ENCODE results near the gene CNRIP1. TPM values are rescaled to one million over a fixed set of nuclear protein-coding genes. Genes with fewer than 3 reads are reported as not detected.

Gene CNRIP1
- total RNA-seq, 1 donor from 2014 or later: not detected

DNA sequence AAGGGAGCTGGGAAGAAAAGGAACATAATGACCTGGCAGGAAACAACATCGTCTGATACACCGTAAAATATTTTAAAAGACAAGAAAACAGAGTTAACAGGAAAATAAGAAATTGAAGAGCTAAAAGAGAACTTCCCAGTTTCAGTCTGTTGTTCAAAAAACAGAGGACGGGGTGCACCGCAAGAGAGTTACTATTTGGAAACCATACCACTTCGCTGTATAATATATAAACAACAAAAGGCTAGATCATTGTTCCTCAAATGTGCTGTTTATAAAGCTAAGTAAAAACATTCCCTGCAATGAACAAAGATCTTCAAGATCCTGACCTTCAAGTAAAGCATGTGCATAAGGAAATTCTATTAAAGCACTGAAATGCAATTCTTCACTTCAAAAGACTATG lies 69.6 kb downstream of the CNRIP1 start:
- H3K36me3 Mint-ChIP-seq (ENCODE audit: low read depth): peaks cover 22% of the 10 kb centered on the region
- H3K4me3 Mint-ChIP-seq: peak overlapping the region; percentile 89
- ChIA-PET POLR2A (interaction anchor here (0.6 to 2.5 kb wide), 6 partner anchors 8 to 93 kb away, joined by 3 to 11 read pairs (median 3); partner anchors contain the start of gene PNO1), CTCF (interaction anchor here (0.8 to 3.0 kb wide), 4 partner anchors 24 to 128 kb away, joined by 4 to 23 read pairs (median 4); no protein-coding TSS in a partner anchor)
- H3K27me3 Mint-ChIP-seq: no peaks in the 10 kb centered on the region
- no peak for ATAC-seq (ENCODE audit: low read depth)
- peak overlapping the region; percentile 92 for H3K27ac Mint-ChIP-seq
- DNase-seq: no peak
- TF ChIP-seq, protein P1, sequence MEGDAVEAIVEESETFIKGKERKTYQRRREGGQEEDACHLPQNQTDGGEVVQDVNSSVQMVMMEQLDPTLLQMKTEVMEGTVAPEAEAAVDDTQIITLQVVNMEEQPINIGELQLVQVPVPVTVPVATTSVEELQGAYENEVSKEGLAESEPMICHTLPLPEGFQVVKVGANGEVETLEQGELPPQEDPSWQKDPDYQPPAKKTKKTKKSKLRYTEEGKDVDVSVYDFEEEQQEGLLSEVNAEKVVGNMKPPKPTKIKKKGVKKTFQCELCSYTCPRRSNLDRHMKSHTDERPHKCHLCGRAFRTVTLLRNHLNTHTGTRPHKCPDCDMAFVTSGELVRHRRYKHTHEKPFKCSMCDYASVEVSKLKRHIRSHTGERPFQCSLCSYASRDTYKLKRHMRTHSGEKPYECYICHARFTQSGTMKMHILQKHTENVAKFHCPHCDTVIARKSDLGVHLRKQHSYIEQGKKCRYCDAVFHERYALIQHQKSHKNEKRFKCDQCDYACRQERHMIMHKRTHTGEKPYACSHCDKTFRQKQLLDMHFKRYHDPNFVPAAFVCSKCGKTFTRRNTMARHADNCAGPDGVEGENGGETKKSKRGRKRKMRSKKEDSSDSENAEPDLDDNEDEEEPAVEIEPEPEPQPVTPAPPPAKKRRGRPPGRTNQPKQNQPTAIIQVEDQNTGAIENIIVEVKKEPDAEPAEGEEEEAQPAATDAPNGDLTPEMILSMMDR (IDR thresholded peaks at IDR 0.05): no peak
- peaks cover 32% of the 10 kb centered on the region for H3K4me1 Mint-ChIP-seq
- intact Hi-C loops (cut with micrococcal nuclease): loop anchor here (2.0 to 5.0 kb wide), 3 partner anchors 13 to 657 kb away; no protein-coding TSS in a partner anchor
- no peaks in the 10 kb centered on the region for H3K9me3 Mint-ChIP-seq

DNA sequence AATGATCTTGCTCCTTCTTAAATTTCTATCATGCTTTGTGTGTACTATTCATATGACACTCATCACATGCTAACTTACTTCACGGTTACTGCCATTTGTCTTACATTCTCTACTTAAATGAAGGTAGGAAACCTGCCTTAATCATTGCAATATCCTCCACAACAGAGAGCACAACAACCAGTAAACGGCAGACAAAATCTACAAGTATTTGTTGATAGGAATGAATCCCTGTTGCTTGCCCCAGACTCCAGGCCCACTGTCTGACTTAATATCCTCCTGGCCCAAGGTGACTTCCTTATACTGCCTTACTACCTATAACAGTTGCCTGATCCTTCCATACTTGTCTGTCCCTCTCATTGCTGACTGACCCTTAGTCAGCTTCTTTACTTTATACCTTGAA lies 70.9 kb downstream of the CNRIP1 start:
- H3K9me3 Mint-ChIP-seq: no peaks in the 10 kb centered on the region
- H3K36me3 Mint-ChIP-seq (ENCODE audit: low read depth): peaks cover 22% of the 10 kb centered on the region
- CTCF ChIA-PET: interaction anchor here (0.7 to 3.0 kb wide), 2 partner anchors 53 to 81 kb away, joined by 3 to 23 read pairs; no protein-coding TSS in a partner anchor
- H3K27ac Mint-ChIP-seq: no peak overlapping the region
- H3K4me1 Mint-ChIP-seq: peaks cover 22% of the 10 kb centered on the region
- intact Hi-C loops (cut with micrococcal nuclease): no loop called here
- H3K27me3 Mint-ChIP-seq: no peaks in the 10 kb centered on the region
- TF ChIP-seq, protein P1 (IDR thresholded peaks at IDR 0.05): no peak
- no peak for DNase-seq
- no peak overlapping the region for H3K4me3 Mint-ChIP-seq
- no peak for ATAC-seq (ENCODE audit: low read depth)
- POLR2A ChIA-PET: interaction anchor here (0.6 to 1.1 kb wide), 3 partner anchors 53 to 470 kb away, joined by 3 read pairs; partner anchors contain the start of gene PNO1

DNA sequence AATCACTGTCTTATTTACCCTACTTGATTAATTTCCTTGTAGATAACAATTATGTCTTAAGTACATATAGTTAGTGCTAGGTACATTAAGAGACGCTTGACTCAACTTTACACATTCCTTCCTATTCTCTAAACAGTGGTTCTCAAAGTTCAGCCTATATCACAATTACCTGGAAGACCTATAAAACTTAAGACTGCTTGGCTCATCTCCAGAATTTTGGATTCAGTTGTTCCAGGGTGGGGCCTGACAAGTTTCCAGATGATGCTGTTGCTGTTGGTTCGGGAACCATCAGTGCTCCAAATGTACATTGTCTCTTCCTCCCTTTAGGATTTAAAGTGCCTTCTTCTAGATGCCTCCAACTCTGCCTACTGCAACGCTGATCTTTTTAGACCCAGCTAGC lies 71.4 kb downstream of the CNRIP1 start:
- intact Hi-C loops (cut with micrococcal nuclease): no loop called here
- CTCF ChIA-PET: interaction anchor here (0.7 kb wide), 1 partner anchor 81 kb away, joined by 3 read pairs; no protein-coding TSS in a partner anchor
- Mint-ChIP-seq H3K36me3 (ENCODE audit: low read depth) (peaks cover 22% of the 10 kb centered on the region), H3K4me1 (peaks cover 17% of the 10 kb centered on the region), H3K27ac (no peak overlapping the region), H3K4me3 (no peak overlapping the region), H3K9me3 (no peaks in the 10 kb centered on the region), H3K27me3 (no peaks in the 10 kb centered on the region)
- no peak for DNase-seq
- ATAC-seq (ENCODE audit: low read depth): no peak
- POLR2A ChIA-PET: interaction anchor here (0.6 kb wide), 1 partner anchor 90 kb away, joined by 3 read pairs; the partner anchor contains the start of gene PNO1
- TF ChIP-seq, protein P1 (IDR thresholded peaks at IDR 0.05): no peak

DNA sequence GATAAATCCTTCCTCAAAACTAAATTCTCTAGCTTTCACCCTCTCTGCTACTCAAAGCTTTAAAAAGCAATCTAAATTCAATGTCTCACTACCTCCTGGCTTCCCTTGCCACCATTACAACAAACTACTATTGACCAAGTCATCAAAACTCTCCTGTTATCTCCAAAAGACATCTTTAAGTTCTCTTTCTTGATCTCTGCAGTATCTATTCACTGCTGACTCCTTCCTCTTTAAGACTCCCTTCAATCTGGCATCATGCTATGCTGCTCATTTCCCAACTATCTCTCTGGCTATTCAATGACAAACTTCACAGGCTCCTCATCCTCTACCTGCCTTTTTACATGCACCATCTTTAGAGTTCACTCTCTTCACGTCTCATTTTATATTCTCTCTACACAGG lies 73.4 kb downstream of the CNRIP1 start:
- H3K36me3 Mint-ChIP-seq (ENCODE audit: low read depth): peaks cover 17% of the 10 kb centered on the region
- TF ChIP-seq, protein P1 (IDR thresholded peaks at IDR 0.05): no peak
- H3K9me3 Mint-ChIP-seq: no peaks in the 10 kb centered on the region
- intact Hi-C loops (cut with micrococcal nuclease): no loop called here
- ChIA-PET CTCF (no interaction called here), POLR2A (interaction anchor here (0.5 kb wide), 1 partner anchor 28 kb away, joined by 3 read pairs; no protein-coding TSS in a partner anchor)
- peaks cover 26% of the 10 kb centered on the region for H3K4me1 Mint-ChIP-seq
- no peak overlapping the region for H3K4me3 Mint-ChIP-seq
- ATAC-seq (ENCODE audit: low read depth): no peak
- H3K27ac Mint-ChIP-seq: no peak overlapping the region
- no peak for DNase-seq
- no peaks in the 10 kb centered on the region for H3K27me3 Mint-ChIP-seq

DNA sequence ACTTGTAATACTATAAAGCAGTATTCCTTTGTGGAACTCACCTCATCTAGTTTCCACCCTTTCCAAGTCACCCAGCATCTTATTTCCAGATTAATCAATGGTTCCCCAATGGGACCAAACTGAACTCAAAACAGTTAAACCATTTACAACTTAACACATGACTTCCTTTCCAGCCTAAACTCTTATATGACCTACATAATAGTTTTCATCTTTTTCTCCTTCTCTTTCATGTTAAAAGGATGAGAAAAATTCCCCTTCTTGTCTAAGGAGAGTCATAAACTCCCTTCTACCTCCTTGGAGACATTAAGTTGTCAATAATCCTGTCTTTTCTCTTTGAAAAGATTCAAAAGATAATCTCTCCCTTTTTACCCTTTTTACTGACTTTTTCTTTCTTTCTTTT lies 74.1 kb downstream of the CNRIP1 start:
- POLR2A ChIA-PET: interaction anchor here (0.5 to 1.2 kb wide), 2 partner anchors 13 to 27 kb away, joined by 3 read pairs; no protein-coding TSS in a partner anchor

More for the DNA sequence above, 74.1 kb downstream of the CNRIP1 start:
- H3K27me3 Mint-ChIP-seq: no peaks in the 10 kb centered on the region
- ATAC-seq (ENCODE audit: low read depth) (no peak), DNase-seq (no peak)
- no peaks in the 10 kb centered on the region for H3K9me3 Mint-ChIP-seq
- CTCF ChIA-PET: interaction anchor here (2.9 kb wide), 1 partner anchor 49 kb away, joined by 11 read pairs; no protein-coding TSS in a partner anchor
- H3K4me3 Mint-ChIP-seq: no peak overlapping the region
- peaks cover 30% of the 10 kb centered on the region for H3K4me1 Mint-ChIP-seq
- no peak overlapping the region for H3K27ac Mint-ChIP-seq
- TF ChIP-seq, protein P1 (IDR thresholded peaks at IDR 0.05): no peak
- intact Hi-C loops (cut with micrococcal nuclease): no loop called here
- H3K36me3 Mint-ChIP-seq (ENCODE audit: low read depth): peaks cover 13% of the 10 kb centered on the region

Measured in activated B cell treated with CpG ODN at 0.5 μM for 24 hours (primary cell).